ENCODE measurements around the gene CPT2.
"Not testable (repeated sequence)": the region's sequence is repeated elsewhere in the genome, so short reads cannot be mapped to it uniquely, and the experiment has no call there.

CPT2 gene

DNA sequence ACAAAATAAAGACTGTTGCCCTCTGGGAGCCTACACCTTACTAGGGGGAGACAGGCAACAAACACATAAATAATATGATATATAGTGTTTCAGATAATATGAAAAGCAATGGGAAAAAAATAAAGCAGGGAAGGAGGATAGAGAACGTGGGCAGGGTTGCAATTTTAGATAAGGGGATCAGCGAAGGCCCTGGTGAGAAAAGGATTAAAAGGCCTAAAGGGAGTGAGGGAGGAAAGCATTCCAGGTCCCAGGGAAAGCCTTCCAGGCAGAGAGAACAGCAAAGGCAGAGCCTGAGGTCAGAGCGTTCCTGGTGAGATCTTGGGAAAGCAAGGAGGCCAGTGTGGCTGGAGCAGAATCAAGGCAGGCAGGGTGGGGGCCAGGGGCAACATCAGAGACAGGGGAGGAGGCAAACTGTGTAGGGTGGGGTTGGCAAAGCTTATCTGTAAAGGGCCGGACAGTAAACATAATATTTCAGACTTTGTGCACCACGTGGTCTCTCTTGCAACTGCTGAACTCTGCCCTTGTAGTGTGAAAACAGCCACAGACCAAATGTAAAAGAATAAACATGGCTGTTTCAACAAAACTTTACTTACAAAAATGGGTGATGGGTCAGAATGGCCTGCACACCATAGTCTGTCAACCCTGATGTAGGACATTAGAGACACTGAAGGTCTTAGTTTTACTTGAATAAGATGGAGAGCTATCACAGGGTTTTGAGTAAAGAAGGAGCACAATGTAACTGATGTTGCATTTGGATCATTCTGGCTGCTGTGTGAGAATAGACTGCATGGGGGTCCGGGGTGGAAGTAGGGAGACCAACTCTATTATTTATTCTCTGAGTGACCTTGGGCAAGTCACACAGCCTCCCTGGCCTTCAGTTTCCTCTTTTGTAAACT, 13.3 kb upstream of the CPT2 start:
- no peak for DNase-seq

DNA sequence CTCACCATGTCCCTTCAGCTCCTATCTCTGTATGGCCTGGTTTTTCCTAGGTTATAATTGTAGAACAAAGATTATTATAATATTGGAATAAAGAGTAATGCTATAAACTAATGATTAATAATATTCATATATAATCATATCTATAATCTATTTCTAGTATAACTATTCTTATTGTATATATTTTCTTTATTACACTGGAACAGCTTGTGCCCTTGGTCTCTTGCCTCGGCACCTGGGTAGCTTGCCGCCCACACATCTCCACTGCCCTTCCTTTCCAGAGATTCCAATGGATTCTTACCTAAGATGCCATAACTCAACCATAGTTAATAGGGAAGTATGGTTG, 10.7 kb upstream of the CPT2 start:
- not testable (repeated sequence) for DNase-seq

DNA sequence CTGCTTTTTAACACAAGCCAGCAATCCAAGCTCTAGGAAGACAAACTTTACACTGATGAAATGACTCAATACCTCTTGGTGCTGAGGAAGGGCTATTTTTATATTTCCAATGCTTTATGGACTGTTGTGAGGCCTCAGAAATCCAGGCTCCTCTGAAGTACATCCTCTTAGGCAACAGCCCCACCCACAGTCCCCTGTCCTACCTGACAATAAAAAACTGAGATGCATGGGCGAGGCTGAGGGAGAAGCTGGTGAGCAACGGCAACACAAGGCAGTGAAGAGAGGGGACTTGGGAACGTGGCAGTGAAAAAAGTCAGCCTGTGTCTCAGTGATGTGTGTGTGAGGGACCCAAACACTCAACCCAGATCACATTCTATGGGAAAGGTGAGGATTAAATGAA, 10.1 kb upstream of the CPT2 start:
- DNase-seq: no peak

DNA sequence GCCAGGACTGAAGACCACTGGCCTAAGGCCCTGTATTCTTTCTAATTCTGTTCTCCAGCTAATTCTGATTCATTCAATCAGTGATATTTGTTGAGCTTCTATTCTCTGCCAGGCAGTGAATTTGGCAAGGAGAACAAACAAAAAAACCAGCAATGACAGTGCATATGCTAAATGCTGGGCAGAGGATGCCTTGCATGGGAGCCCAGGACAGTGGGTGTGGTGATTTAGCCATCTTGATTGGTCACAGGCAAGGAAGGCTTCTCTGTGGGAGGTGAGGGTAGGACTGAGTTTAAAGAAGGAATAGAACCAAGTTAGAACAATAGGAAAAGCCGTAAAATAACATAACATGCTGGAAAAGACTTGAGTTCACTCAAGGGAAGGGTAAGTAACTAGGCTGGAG, 9.2 kb upstream of the CPT2 start:
- no peak for DNase-seq

DNA sequence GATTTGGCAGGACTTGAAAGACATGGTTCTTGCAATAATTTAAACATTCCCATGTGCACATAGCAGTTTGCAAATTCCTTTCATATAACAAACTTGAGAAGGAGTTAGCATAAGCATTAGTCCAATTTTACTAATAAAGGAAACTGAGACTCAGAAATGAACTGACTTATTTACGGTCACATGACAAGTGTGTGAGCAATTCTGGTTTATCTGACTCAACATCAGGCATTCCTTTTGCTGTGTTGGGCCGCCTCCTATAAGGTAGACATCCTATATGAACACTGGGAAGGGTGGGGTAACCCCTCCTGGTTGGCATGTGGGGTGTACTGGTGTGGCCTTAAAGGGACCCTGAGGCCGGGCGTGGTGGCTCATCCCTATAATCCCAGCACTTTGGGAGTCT, 8.5 kb upstream of the CPT2 start:
- DNase-seq: no peak

DNA sequence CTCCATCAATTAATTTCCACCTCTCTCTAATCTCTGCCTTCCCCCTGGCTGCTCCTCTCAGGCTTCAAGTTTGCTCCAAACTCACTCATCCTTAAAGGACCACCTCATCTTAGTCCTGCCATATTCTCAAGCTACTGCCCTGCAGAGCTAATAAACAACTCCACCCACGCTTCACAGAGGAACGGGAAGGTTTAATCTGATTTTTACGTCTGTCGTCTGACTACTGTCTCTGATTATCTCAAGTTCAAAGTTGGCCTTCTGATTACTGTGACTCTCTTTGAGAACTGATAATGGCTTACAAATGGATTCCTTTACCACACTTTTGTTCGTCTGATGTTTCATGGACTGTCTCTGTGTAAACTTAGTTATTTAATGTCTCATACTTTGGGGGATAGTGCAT, 7.6 kb upstream of the CPT2 start:
- no peak for DNase-seq

DNA sequence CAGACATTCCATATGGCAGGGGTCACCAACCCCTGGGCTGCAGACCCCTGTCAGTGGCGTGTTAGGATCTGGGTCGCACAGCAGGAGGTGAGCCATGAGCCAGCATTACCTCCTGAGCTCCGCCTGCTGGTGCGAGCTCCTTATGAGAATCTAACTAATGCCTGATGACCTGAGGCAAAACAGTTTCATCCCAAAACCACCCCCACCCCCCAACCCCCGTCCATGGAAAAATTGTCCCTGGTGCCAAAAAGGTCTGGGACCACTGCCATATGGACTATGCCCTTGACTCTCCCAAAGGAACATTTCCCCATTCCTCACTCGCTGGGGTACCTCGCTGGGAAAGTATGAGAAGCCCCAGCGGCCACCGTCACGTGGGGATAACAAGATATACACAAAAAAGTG, 6.4 kb upstream of the CPT2 start:
- no peak for DNase-seq

DNA sequence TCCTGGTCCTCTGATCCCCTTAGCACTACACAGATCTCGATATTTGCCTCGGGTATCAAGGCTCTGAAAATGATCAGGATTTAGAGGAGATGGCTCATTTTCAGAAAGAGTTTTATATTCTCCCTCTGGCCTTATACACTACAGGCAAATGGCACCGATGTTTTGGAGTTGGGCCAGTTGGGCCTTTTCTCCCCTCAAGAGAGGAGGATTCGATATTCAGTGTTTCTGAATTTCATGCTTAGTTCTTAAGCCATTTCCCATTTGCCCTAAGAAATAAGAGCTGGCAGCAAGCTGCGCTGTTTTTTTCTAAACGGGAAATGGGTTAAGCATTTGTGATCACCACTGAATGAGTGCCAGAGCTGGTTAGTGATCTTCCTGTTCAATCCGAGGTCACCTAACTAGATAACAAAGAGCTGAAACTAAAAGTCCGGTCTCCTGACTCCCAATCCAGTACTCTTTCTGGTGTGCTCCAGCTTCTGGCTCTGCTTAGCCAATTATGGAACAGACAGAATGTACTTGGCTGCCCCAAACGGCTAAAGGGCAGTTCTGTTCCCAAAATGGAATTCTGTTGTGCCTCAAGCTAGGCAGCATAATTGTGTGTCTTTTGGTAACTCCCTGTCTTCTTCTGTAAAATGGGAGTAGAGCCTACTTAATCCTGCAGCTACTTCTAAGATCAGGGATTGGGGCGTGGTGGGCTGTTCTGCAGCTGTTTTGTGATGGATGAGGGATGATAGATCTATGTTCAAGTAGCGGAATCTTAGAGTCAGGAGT, 1.2 kb upstream of the CPT2 start:
- DNase-seq: no peak

DNA sequence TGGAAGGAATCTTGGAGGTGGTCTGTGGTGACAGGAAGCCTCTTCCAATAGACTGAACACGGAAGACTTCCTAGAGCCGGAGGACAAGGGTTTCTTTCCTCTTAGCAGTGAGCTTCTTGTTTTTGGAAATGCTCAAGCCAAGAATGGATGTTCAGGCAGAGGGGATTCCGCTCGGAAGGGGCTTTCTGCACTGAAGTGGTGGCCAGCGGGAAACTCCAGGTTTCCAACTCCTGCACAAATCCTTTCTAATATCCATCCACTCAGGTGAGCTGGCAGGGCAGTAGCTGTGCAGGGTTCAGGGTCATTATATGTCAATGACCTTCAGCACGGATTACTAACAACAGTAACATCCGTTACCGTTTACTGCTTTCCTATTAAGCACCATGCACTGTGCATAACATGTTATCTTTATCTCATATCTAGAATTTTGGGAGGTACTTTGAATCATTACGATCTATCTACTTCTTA, 573 bp upstream of the CPT2 start:
- no peak for DNase-seq

DNA sequence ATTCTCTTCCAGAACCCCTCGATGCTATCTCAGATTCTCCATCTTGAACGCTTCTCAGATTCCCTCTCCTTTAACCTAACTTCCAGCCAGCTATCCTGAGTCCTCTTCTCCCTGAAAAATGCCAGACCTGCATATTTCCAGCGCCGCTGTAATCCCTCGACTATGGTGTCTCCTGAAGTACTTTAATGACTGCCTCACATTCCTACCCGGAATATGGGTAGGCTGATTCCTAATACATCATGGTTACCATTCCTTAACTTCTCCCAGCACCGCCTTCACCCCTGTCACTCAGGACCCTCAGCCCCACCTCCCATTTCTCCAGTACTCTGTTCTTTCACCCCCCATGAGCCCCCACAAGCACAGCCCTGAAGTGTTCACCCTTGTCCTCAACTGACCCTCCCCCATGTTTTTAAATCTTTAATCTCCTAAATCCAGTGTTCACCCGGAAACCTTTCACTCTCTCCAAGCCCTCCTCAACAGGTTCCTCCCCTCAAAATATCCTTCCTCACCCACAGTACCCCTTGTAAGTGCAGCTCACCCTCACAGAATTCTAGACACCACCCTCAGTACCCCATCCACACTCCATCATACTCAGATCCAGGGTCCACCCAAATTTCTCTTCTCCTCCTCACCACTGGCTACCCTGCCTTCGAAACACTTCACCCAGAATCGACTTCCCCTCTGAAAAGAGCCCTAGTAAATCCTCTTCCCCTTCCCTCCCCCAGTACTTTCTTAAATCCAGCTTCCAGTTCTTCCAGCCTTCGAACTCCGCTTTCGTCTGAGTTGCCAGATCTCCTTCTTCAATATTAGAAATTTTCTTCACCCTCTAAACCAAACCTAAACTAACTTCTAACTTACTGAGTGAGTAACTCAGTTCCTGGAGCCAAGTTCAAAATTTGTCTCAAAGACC, 922 bp downstream of the CPT2 start:
- no peak for DNase-seq

DNA sequence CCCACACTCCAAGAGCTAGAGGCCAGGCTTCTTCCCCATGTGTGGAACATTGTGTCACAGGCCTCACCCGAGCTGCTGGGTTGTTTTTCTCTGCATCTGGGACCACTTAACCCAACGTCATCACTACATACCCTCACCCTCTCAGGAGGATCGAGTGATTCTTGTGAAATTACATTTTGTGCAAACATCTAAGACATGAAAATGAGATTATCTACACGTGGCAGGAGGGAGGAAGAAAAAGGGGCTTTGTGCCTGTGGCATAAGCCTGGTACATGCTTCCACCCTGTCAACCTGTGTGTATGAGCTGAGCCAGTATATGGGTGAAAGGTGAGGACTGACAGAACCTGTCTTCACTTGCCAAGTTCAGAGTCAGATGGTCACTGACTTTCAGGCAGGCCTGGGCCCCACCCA, 1.6 kb downstream of the CPT2 start:
- no peak for DNase-seq

DNA sequence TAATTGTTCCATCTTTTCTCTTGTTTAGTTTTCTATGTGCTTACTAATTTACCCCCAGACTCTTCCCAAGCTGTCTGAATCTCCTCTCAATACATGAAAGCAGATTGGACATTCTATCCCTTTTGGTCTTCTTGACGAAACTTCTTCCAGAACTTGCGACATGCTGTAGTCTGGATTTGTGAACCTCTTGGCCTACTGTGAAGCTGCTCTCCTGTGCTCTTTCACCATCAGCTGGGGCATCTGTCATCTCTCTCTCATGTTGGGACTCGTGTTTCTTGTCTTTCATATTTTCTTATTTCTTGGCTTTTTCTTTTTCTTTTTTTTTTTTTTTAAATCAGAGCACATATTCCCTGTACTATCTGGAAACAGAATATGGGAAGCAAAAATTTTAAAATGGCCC, 6.8 kb downstream of the CPT2 start:
- DNase-seq: no peak

DNA sequence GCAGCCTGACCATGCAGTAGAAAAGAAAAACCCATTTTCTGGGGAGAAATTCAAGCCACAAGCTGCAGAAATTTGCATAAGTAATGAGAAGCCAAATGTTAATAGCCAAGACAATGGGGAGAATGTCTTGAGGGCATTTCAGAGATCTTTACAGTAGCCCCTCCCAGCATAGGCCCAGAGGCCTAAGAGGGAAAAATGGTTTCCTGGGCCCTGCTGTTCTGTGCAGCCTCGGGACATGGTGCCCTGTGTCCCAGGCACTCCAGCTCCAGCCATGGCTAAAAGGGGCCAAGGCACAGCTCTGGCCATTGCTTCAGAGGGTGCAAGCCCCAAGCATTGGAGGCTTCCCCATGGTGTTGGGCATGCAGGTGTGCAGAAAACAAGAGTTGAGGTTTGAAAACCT, 8.9 kb downstream of the CPT2 start:
- not testable (repeated sequence) for DNase-seq

DNA sequence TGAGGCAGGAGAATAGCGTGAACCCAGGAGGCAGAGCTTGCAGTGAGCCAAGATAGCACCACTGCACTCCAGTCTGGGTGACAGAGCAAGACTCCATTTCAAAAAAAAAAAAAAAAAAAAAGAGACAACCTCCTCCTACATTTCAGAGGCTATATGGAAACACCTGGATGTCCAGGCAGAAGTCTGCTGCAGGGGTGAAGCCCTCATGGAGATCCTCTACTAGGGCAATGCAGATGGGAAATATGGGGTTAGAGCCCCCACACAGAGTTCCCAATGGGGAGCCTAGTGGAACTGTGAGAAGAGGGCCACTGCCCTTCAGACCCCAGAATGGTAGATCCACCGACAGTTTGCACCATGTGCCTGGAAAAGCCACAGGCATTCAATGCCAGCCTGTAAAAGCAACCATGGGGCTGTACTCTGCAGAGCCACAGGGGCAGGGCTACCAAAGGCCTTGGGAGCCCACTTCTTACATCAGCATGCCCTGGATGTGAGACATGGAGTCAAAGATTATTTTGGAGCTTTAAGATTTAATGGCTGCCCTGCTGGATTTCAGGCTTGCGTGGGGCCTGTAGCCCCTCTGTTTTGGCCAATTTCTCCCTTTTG, 9.6 kb downstream of the CPT2 start:
- DNase-seq: not testable (repeated sequence)

DNA sequence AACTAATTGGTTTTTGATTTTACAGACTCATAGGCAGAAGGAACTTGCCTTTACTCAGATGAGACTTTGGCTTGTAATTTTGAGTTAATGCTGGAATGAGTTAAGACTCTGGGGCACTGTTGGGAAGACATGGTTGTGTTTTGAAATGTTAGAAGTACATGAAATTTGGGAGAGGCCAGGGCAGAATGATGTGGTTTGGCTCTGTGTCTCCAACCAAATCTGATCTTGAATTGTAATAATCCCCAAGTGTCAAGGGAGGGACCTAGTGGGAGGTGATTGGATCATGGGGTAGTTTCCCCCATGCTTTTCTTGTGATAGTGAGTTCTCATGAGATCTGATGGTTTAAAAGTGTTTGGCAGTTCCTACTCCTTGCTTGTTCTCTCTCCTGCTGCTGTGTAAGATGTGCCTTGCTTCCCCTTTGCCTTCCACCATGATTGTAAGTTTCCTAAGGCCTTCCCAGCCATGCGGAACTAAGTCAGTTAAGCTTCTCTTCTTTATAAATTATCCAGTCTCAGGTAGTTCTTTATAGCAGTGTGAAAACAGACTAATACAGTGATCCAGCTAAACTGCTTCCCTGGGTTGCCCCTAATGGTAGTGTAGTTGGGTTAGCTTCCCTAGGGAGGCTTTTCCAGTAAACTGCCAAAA, 10.2 kb downstream of the CPT2 start:
- no peak for DNase-seq

DNA sequence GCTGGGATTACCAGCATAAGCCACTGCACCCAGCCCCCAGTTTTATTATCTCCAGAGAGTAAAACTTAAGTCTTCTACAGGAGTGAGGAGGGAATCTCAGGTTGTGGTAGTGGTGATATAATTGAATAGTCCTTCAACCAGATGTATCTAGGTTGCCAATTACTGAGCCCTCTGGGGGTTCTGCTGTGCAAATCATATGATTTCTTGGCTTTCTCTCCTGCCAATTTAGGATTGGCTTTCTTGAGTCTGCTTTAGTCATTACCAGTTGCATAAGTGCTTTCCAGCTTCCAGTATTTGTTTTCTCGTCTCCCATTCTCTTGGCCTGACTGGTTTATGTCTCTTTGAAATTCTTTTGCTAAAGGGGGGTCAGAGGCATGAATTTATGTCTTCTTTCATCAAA, 11.1 kb downstream of the CPT2 start:
- DNase-seq: no peak

DNA sequence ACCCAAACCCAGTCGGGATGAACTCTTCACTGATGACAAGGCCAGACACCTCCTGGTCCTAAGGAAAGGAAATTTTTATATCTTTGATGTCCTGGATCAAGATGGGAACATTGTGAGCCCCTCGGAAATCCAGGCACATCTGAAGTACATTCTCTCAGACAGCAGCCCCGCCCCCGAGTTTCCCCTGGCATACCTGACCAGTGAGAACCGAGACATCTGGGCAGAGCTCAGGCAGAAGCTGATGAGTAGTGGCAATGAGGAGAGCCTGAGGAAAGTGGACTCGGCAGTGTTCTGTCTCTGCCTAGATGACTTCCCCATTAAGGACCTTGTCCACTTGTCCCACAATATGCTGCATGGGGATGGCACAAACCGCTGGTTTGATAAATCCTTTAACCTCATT, 13.7 kb downstream of the CPT2 start:
- DNase-seq: no peak

DNA sequence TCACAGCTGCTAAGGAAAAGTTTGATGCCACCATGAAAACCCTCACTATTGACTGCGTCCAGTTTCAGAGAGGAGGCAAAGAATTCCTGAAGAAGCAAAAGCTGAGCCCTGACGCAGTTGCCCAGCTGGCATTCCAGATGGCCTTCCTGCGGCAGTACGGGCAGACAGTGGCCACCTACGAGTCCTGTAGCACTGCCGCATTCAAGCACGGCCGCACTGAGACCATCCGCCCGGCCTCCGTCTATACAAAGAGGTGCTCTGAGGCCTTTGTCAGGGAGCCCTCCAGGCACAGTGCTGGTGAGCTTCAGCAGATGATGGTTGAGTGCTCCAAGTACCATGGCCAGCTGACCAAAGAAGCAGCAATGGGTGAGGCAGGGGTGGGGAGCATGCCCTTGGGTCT, 14.3 kb downstream of the CPT2 start:
- no peak for DNase-seq

DNA sequence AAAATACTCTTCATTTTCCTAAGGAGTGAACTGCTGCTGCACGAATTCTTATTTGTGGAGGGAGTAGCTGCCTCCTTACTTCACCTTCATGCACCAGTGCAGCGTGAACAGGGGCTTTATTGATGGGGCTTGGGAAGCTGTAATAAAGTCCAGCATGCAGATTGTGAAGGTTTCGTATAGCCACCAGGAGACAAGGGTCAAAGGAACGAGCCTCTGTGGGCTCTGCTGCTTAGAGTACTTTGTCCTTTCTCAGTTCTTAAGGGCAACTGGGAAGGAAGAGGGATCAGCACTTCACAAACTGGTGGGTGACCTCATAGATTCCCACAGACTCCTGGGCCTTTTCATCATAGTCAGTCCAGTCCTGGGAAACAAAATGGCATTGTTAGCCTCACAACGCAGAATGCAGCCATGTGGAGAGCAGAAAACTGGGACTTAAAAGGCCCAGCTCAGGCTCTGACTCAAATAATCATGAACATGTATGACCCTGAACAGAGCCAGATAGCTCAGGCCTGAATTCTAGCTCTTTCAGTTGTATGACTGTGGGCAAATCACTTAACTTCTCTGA, 17.8 kb downstream of the CPT2 start:
- DNase-seq: no peak

DNA sequence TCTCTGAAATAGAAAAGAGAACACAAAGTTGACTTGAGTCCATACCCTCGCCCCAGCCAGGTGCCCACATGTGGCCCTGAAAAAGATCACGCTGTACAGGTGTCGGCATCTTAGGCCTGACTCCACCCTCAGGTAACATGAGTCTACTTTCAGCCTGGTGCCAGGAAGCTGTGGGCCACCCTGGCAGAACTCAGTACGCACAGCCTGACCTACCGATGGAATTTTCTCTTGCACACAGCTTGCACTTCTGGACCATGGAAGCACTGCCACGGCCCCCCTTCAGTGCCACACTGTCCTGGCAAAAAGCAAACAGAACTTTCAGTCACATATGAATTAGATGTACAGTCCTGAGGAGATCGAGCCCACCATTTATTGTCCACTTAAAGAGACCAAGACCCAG, 21.6 kb downstream of the CPT2 start:
- DNase-seq: no peak

DNA sequence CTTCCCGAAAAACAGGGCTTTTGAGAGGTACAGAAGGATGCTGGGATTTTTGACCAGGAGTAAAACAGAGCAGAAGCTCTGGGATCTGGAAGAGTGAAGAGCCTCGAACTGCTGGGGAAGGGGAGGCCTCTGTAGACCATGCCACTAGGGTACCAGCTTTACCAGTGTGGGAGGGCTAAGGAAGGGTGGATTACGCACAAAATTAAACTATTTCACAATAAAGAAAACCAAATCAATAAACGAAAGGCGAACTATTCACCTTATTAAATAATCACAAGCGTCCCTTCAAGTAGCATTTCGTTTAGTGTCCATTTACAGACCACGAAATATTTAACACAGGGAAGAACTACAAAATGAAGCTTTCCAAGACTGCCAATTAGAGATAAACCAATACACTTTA, 23.1 kb downstream of the CPT2 start:
- DNase-seq: no peak
